Umbilical cord (tissue), 2 donors: ENCODE data around the gene NR5A1. TPM values are rescaled to one million over a fixed set of nuclear protein-coding genes. Genes with fewer than 3 reads are reported as not detected.
A peak's percentile ranks its signal among the peaks of the same experiment; 100 is the strongest.

ENCODE experiments used
- DNase-seq: peaks from one replicate; pipeline ENCODE4 v3.0.0-alpha.2; 2015; ENCODE audit warnings: low spot score
- total RNA-seq: library from RNA; depleted of rRNA; stranded (reverse); fragments of >200 nt; gene quantifications from one replicate; pipeline ENCODE4 v1.2.3, GENCODE V29; 2014; ENCODE audit warnings: low replicate concordance; ENCODE audit not compliant: insufficient read depth

The NR5A1 gene
- total RNA-seq, 1 donor from 2014 or later: not detected

- no peak for DNase-seq
Observed at GRCh38 chr9:124514874-124515273, 7.7 kb upstream of the NR5A1 start.

GRCh38 chr9:124514125-124514524 is 6.9 kb upstream of the NR5A1 start:
- no peak for DNase-seq

- DNase-seq: peak; percentile 27
Observed at GRCh38 chr9:124513376-124513994, 6.3 kb upstream of the NR5A1 start.

- DNase-seq: no peak
Observed at GRCh38 chr9:124512806-124513204, 5.6 kb upstream of the NR5A1 start.

- DNase-seq: peak; percentile 26
Observed at GRCh38 chr9:124511891-124512805, 4.9 kb upstream of the NR5A1 start.

GRCh38 chr9:124511426-124511840 is 4.2 kb upstream of the NR5A1 start:
- DNase-seq: no peak

- no peak for DNase-seq
Observed at GRCh38 chr9:124510650-124511425, 3.6 kb upstream of the NR5A1 start.

GRCh38 chr9:124507880-124508423 is 753 bp upstream of the NR5A1 start:
- no peak for DNase-seq

GRCh38 chr9:124506433-124506832 is 766 bp downstream of the NR5A1 start:
- no peak for DNase-seq

GRCh38 chr9:124505901-124506346 is 1.3 kb downstream of the NR5A1 start:
- DNase-seq: no peak

- DNase-seq: no peak
Observed at GRCh38 chr9:124505006-124505900, 1.9 kb downstream of the NR5A1 start.

GRCh38 chr9:124504530-124505005 is 2.6 kb downstream of the NR5A1 start:
- no peak for DNase-seq

GRCh38 chr9:124503713-124504529 is 3.3 kb downstream of the NR5A1 start:
- DNase-seq: no peak

GRCh38 chr9:124502711-124503702 is 4.2 kb downstream of the NR5A1 start:
- no peak for DNase-seq

GRCh38 chr9:124501771-124502320 is 5.4 kb downstream of the NR5A1 start:
- no peak for DNase-seq

GRCh38 chr9:124500796-124501611 is 6.2 kb downstream of the NR5A1 start:
- no peak for DNase-seq
